ENCODE measurements around the gene MIS12. TPM values are rescaled to one million over a fixed set of nuclear protein-coding genes. Genes with fewer than 3 reads are reported as not detected.

The MIS12 gene
- total RNA-seq, 1 experiment from 2014 or later = 22.6 TPM

- Mint-ChIP-seq H3K27me3 (ENCODE audit: low read depth) (peaks cover 3% of the 10 kb centered on the region; the same call in 1 of the 2 replicates), H3K4me3 (no peak overlapping the region)
These were observed 40.6 kb downstream of the MIS12 start for GRCh38 chr17:5526821-5527598.

More at GRCh38 chr17:5526821-5527598, 40.6 kb downstream of the MIS12 start:
- no peaks in the 10 kb centered on the region for H3K4me1 Mint-ChIP-seq
- TF ChIP-seq CTCF (IDR thresholded peaks at IDR 0.05) = no peak
- no peak for TF ChIP-seq AFF4 (CRISPR knock-in tag; IDR thresholded peaks at IDR 0.05; ENCODE audit: borderline replicate concordance)
- no peak for TF ChIP-seq GABPB1 (CRISPR knock-in tag; IDR thresholded peaks at IDR 0.05)
- TF ChIP-seq IRF1 (CRISPR knock-in tag; IDR thresholded peaks at IDR 0.05) = no peak
- no peak for TF ChIP-seq NFE2L1 (CRISPR knock-in tag; IDR thresholded peaks at IDR 0.05)
- no peak for TF ChIP-seq NR3C1 (CRISPR knock-in tag; conservative IDR thresholded peaks at IDR 0.05; ENCODE audit: low read depth)
- no peak for TF ChIP-seq ELF4 (CRISPR knock-in tag; IDR thresholded peaks at IDR 0.05; ENCODE audit: low read depth)
- TF ChIP-seq EMX1 (CRISPR knock-in tag; IDR thresholded peaks at IDR 0.05) = no peak
- no peak for TF ChIP-seq GRHL2 (CRISPR knock-in tag; IDR thresholded peaks at IDR 0.05; ENCODE audit: insufficient replicate concordance, severe bottlenecking)
- no peak for TF ChIP-seq ZBTB43 (CRISPR knock-in tag; IDR thresholded peaks at IDR 0.05)
- CTCF ChIA-PET = interaction anchor here (1.2 to 2.1 kb wide), 2 partner anchors 14 to 141 kb away, joined by 4 to 7 read pairs; no protein-coding TSS in a partner anchor
- POLR2A ChIA-PET = no interaction called here
- no peak overlapping the region for H3K27ac Mint-ChIP-seq
- H3K9me3 Mint-ChIP-seq = no peaks in the 10 kb centered on the region
- no peak for DNase-seq (ENCODE audit: low spot score)
- no peaks in the 10 kb centered on the region for H3K36me3 Mint-ChIP-seq
- no peak for ATAC-seq
